AG04450 (cell line): ENCODE measurements around the gene HIPK3. TPM values are rescaled to one million over a fixed set of nuclear protein-coding genes. Genes with fewer than 3 reads are reported as not detected.
A peak's percentile ranks its signal among the peaks of the same experiment; 100 is the strongest.

Experiments
- CTCF ChIA-PET: fragments of 300-600, 350-600 bp; formaldehyde crosslinking; extraction: SDS; loops from one replicate; lab custom pipeline; 2022; ENCODE audit warnings: antibody characterized with exemption, inconsistent platforms; lab: Charles Lee
- POLR2A ChIA-PET: fragments of 350-600 bp; formaldehyde crosslinking; extraction: SDS; loops from one replicate; lab custom pipeline; 2021; ENCODE audit warnings: antibody characterized with exemption, inconsistent platforms; lab: Yijun Ruan, JAX
- DNase-seq: peaks from one replicate; pipeline ENCODE4 v3.0.0-alpha.2; 2011; ENCODE audit warnings: low read depth, low spot score
- H3K27ac ChIP-seq: one replicate; pipeline ENCODE4 v1.5.1; 2012; ENCODE audit warnings: low read depth, low read length, control low read depth
- H3K27me3 ChIP-seq: one replicate; pipeline ENCODE4 v1.6.0; 2012; ENCODE audit warnings: low read length; ENCODE audit not compliant: control insufficient read depth, insufficient read depth
- H3K4me3 ChIP-seq: 2 replicates; pipeline ENCODE4 v1.5.1; 2011; ENCODE audit warnings: mild to moderate bottlenecking, low read depth, low read length, control low read depth
- H3K9me3 ChIP-seq: 2 replicates; pipeline ENCODE4 v1.5.1; 2012; ENCODE audit warnings: low read length; ENCODE audit not compliant: control insufficient read depth, insufficient read depth
- polyA plus RNA-seq: library from polyadenylated mRNA; depleted of rRNA; stranded (reverse); fragments of >200 nt; gene quantifications from 2 replicates; pipeline ENCODE4 v1.2.3, GENCODE V29; 2011
- TF ChIP-seq, protein P1 (sequence below): IDR thresholded peaks from 2 replicates; pipeline ENCODE4 v1.5.1; 2011; ENCODE audit warnings: low read depth, low read length, control low read depth, inconsistent platforms

Gene HIPK3
- polyA plus RNA-seq, 1 experiment = 30.7 TPM

GRCh38 chr11:33248416-33248971 lies 8.7 kb upstream of the HIPK3 start:
- peak; percentile 20 for DNase-seq
- Histone ChIP-seq H3K27ac (no peak overlapping the region), H3K27me3 (no peaks in the 10 kb centered on the region), H3K9me3 (no peaks in the 10 kb centered on the region; the same call in 1 of the 2 replicates), H3K4me3 (no peak overlapping the region)
- POLR2A ChIA-PET = no interaction called here
- TF ChIP-seq, protein P1, sequence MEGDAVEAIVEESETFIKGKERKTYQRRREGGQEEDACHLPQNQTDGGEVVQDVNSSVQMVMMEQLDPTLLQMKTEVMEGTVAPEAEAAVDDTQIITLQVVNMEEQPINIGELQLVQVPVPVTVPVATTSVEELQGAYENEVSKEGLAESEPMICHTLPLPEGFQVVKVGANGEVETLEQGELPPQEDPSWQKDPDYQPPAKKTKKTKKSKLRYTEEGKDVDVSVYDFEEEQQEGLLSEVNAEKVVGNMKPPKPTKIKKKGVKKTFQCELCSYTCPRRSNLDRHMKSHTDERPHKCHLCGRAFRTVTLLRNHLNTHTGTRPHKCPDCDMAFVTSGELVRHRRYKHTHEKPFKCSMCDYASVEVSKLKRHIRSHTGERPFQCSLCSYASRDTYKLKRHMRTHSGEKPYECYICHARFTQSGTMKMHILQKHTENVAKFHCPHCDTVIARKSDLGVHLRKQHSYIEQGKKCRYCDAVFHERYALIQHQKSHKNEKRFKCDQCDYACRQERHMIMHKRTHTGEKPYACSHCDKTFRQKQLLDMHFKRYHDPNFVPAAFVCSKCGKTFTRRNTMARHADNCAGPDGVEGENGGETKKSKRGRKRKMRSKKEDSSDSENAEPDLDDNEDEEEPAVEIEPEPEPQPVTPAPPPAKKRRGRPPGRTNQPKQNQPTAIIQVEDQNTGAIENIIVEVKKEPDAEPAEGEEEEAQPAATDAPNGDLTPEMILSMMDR = no peak
- CTCF ChIA-PET = interaction anchor here (1.0 kb wide), 1 partner anchor 83 kb away, joined by 4 read pairs; no protein-coding TSS in a partner anchor

- CTCF ChIA-PET = no interaction called here
- H3K4me3 ChIP-seq = peak overlapping the region; percentile 90
- no peak for DNase-seq
- POLR2A ChIA-PET = no interaction called here
- H3K9me3 ChIP-seq = no peaks in the 10 kb centered on the region; the same call in 1 of the 2 replicates
- H3K27ac ChIP-seq = peak overlapping the region; percentile 77
- TF ChIP-seq, protein P1 = no peak
- H3K27me3 ChIP-seq = no peaks in the 10 kb centered on the region
Observed at GRCh38 chr11:33256031-33256812, 959 bp upstream of the HIPK3 start.

GRCh38 chr11:33256813-33257159 lies 395 bp upstream of the HIPK3 start:
- H3K9me3 ChIP-seq = no peaks in the 10 kb centered on the region; the same call in 1 of the 2 replicates
- no peaks in the 10 kb centered on the region for H3K27me3 ChIP-seq
- no peak for DNase-seq
- peak overlapping the region; percentile 77 for H3K27ac ChIP-seq
- ChIA-PET CTCF (no interaction called here), POLR2A (no interaction called here)
- TF ChIP-seq, protein P1 = no peak
- peak overlapping the region; percentile 90 for H3K4me3 ChIP-seq

- H3K27ac ChIP-seq = peak overlapping the region; percentile 95
- TF ChIP-seq, protein P1 = peak; percentile 7; the same call in 1 of the 2 replicates
- peak; percentile 60 for DNase-seq
- CTCF ChIA-PET = no interaction called here
- POLR2A ChIA-PET = interaction anchor here (0.7 kb wide), 1 partner anchor 509 kb away, joined by 10 read pairs; no protein-coding TSS in a partner anchor
- no peaks in the 10 kb centered on the region; the same call in 1 of the 2 replicates for H3K9me3 ChIP-seq
- no peaks in the 10 kb centered on the region for H3K27me3 ChIP-seq
- H3K4me3 ChIP-seq = peak overlapping the region; percentile 90
Observed at GRCh38 chr11:33257897-33258630, 883 bp downstream of the HIPK3 start.
